Subcutaneous abdominal adipose tissue (tissue), 5 donors: Measurements from ENCODE around the gene SPP2.

Experiments used
- H3K27ac ChIP-seq: one replicate; pipeline ENCODE4 v1.7.0; 2013; ENCODE audit warnings: low read depth, mild to moderate bottlenecking, inconsistent platforms, low read length, moderate library complexity
- H3K27me3 ChIP-seq, 5 donors: one replicate each; pipeline ENCODE4 v1.7.0; 2013; ENCODE audit warnings: low read length in 5 of 5, inconsistent platforms in 1 of 5; ENCODE audit not compliant: control insufficient read depth in 5 of 5, insufficient read depth in 4 of 5
- H3K36me3 ChIP-seq, 5 donors: one replicate each; pipeline ENCODE4 v1.7.0; 2013; ENCODE audit warnings: low read length in 5 of 5; ENCODE audit not compliant: control insufficient read depth in 5 of 5, insufficient read depth in 5 of 5
- H3K4me1 ChIP-seq, 5 donors: one replicate each; pipeline ENCODE4 v1.7.0; 2013; ENCODE audit warnings: low read length in 5 of 5, mild to moderate bottlenecking in 3 of 5, moderate library complexity in 1 of 5; ENCODE audit not compliant: control insufficient read depth in 5 of 5, insufficient read depth in 5 of 5
- H3K4me3 ChIP-seq, 5 donors: one replicate each; pipeline ENCODE4 v1.7.0; 2013; ENCODE audit warnings: low read length in 5 of 5, low read depth in 1 of 5
- H3K9ac ChIP-seq, 5 donors: one replicate each; pipeline ENCODE4 v1.7.0; 2013; ENCODE audit warnings: low read length in 5 of 5, mild to moderate bottlenecking in 4 of 5, moderate library complexity in 3 of 5
- H3K9me3 ChIP-seq, 5 donors: one replicate each; pipeline ENCODE4 v1.7.0; 2013; ENCODE audit warnings: low read length in 5 of 5; ENCODE audit not compliant: control insufficient read depth in 5 of 5
- donor health status: healthy.
- donor health status: healthy.
- donor health status: healthy.
- donor health status: healthy.
- donor health status: healthy.

The SPP2 gene

GRCh38 chr2:234081970-234082822, 31.7 kb downstream of the SPP2 start:
- H3K36me3 ChIP-seq = no peaks in the 10 kb centered on the region
- no peak overlapping the region for H3K9ac ChIP-seq
- no peaks in the 10 kb centered on the region for H3K4me1 ChIP-seq
- H3K27ac ChIP-seq = no peak overlapping the region
- no peaks in the 10 kb centered on the region for H3K9me3 ChIP-seq
- no peak overlapping the region for H3K4me3 ChIP-seq
- H3K27me3 ChIP-seq = peaks cover 0 to 12% (median 7%) of the 10 kb centered on the region in 5 donors

DNA sequence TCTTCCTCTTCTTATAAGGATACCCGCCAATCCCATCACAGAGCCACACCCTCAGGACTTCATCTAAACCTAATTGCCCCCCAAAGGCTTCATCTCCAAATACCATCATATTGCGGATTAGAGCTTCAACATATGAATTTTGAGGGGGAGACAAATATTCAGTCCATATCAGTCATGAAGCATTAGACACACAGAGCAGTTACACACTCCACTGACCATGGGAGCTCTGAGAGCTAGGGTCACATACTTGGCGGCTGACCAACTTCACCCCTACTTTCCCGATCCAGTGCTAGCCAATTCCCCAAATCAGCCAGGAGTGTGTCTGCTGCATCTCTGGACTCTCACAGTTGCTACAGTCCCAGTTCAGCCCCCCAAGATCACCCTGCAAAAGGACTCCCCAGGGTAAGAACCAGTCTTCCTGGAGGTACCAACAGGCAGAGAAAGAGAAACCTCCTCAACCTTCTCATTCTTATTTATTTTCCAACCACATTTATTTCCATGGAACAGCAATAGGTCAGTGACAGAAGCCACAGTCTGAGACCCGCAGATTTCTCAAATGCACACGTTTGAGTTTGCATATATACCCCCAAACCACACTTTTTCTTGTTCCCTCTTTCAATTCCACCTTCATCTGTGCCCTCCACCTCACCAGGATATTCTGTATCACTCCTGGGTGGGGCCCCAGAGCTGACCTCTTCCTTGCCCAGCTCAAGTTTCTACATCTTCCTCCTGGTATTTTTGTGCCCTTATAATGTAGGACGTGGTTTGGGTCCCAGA, 33.3 kb downstream of the SPP2 start:
- H3K36me3 ChIP-seq = no peaks in the 10 kb centered on the region
- no peak overlapping the region for H3K27ac ChIP-seq
- H3K9ac ChIP-seq = no peak overlapping the region
- no peak overlapping the region for H3K4me3 ChIP-seq
- H3K4me1 ChIP-seq = no peaks in the 10 kb centered on the region
- H3K9me3 ChIP-seq = peaks cover 0 to 6% (median 2%) of the 10 kb centered on the region in 5 donors
- H3K27me3 ChIP-seq = peaks cover 0 to 12% (median 7%) of the 10 kb centered on the region in 5 donors

DNA sequence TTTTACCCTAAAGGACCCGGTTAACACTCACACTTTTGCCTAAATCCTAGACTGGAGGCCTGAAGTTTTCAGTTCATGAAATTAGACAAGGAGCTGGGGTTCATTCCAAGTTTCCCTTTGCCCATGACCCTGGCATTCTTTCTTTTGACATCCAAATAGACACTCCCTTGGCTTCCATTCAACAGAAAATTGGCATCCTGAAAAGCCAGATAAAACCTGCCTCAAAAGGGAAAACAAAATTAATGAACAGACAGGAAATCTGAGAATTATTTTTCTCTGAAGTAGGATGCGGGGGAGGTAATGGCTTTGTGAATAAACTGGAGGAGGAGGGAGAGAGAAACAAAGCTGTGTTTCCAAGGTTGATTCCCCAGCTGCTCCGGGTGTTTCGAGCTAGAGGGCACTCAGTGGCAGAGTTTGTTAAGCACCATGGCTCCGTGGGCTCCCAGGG, 41.0 kb downstream of the SPP2 start:
- no peak overlapping the region for H3K9ac ChIP-seq
- no peak overlapping the region for H3K4me3 ChIP-seq
- H3K27me3 ChIP-seq = peaks cover 0 to 9% (median 4%) of the 10 kb centered on the region in 5 donors
- peaks cover 0 to 10% (median 3%) of the 10 kb centered on the region in 5 donors for H3K9me3 ChIP-seq
- no peaks in the 10 kb centered on the region for H3K36me3 ChIP-seq
- peaks cover 0 to 4% (median 0%) of the 10 kb centered on the region in 5 donors for H3K4me1 ChIP-seq
- no peak overlapping the region for H3K27ac ChIP-seq

GRCh38 chr2:234091883-234092282, 41.4 kb downstream of the SPP2 start:
- Histone ChIP-seq H3K27me3 (peaks cover 0 to 9% (median 4%) of the 10 kb centered on the region in 5 donors), H3K36me3 (no peaks in the 10 kb centered on the region), H3K9me3 (peaks cover 0 to 10% (median 3%) of the 10 kb centered on the region in 5 donors), H3K4me1 (peaks cover 0 to 4% (median 0%) of the 10 kb centered on the region in 5 donors), H3K27ac (no peak overlapping the region), H3K9ac (no peak overlapping the region), H3K4me3 (no peak overlapping the region)

GRCh38 chr2:234092344-234092743, 41.8 kb downstream of the SPP2 start:
- Histone ChIP-seq H3K27me3 (peaks cover 0 to 12% (median 4%) of the 10 kb centered on the region in 5 donors), H3K27ac (no peak overlapping the region), H3K36me3 (no peaks in the 10 kb centered on the region), H3K4me3 (no peak overlapping the region), H3K9ac (no peak overlapping the region), H3K9me3 (peaks cover 0 to 10% (median 3%) of the 10 kb centered on the region in 5 donors), H3K4me1 (peaks cover 0 to 4% (median 0%) of the 10 kb centered on the region in 5 donors)

GRCh38 chr2:234095301-234095700, 44.8 kb downstream of the SPP2 start:
- Histone ChIP-seq H3K36me3 (no peaks in the 10 kb centered on the region), H3K9ac (no peak overlapping the region), H3K27ac (no peak overlapping the region), H3K27me3 (peaks cover 0 to 12% (median 5%) of the 10 kb centered on the region in 5 donors), H3K4me1 (peaks cover 0 to 4% (median 0%) of the 10 kb centered on the region in 5 donors), H3K4me3 (no peak overlapping the region), H3K9me3 (peaks cover 0 to 2% (median 0%) of the 10 kb centered on the region in 5 donors)

DNA sequence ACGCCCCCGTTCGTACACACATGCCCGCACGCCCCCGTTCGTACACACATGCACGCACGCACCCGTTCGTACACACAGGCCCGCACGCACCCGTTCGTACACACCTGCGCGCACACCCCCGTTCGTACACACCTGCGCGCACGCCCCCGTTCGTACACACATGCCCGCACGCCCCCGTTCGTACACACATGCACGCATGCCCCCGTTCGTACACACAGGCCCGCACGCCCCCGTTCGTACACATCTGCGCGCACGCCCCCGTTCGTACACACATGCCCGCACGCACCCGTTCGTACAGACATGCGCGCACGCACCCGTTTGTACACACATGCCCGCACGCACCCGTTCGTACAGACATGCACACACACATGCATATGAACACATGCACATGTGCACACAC, 45.7 kb downstream of the SPP2 start:
- Histone ChIP-seq H3K36me3 (no peaks in the 10 kb centered on the region), H3K4me1 (peaks cover 0 to 4% (median 0%) of the 10 kb centered on the region in 5 donors)

DNA sequence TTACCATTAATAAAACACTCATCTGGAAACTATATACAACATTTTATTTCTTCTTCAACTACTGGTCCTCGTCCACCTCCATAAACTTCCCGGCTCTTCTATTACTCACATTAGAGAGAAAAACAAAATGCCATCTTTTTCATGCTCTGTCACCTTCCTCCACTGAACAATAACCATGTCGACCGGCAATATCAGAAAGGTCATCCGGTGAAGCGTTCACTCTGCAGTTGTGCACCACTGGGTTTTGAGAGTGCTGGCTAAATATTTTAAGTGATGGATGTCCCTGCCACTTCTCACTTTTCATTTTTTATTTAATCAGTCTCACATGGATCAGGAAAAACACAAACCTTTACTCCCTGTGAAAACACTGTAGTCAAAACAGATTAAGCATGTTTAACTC, 48.2 kb downstream of the SPP2 start:
- H3K27ac ChIP-seq = no peak overlapping the region

More for the DNA sequence above, 45.7 kb downstream of the SPP2 start:
- Histone ChIP-seq H3K27me3 (peaks cover 0 to 12% (median 4%) of the 10 kb centered on the region in 5 donors), H3K9me3 (peaks cover 0 to 2% (median 0%) of the 10 kb centered on the region in 5 donors), H3K27ac (no peak overlapping the region), H3K4me3 (no peak overlapping the region), H3K9ac (no peak overlapping the region)

DNA sequence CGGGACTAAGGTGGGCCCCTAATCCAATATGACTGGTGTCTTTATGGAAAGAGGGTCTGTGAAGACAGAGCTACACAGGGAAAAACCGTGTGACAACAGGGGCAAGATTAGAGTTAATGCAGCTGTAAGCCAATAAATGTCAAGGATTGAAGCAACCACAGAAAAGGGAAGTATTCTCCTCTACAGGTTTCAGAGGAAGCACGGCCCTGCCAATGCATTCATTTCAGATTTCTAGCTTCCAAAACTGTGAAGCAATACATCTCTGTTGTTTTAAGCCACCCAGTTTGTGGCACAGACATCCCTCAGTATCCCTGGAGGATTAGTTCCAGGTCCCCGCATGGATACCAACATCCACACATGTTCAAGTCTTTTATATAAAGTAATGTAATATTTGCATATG, 48.8 kb downstream of the SPP2 start:
- no peaks in the 10 kb centered on the region for H3K4me1 ChIP-seq
- no peaks in the 10 kb centered on the region for H3K36me3 ChIP-seq
- no peak overlapping the region for H3K4me3 ChIP-seq
- H3K9me3 ChIP-seq = peaks cover 0 to 2% (median 0%) of the 10 kb centered on the region in 5 donors
- no peak overlapping the region for H3K27ac ChIP-seq
- H3K27me3 ChIP-seq = peaks cover 0 to 5% (median 0%) of the 10 kb centered on the region in 5 donors
- H3K9ac ChIP-seq = no peak overlapping the region

More for the DNA sequence above, 48.2 kb downstream of the SPP2 start:
- H3K36me3 ChIP-seq = no peaks in the 10 kb centered on the region
- no peaks in the 10 kb centered on the region for H3K4me1 ChIP-seq
- no peak overlapping the region for H3K4me3 ChIP-seq
- H3K9ac ChIP-seq = no peak overlapping the region
- peaks cover 0 to 2% (median 0%) of the 10 kb centered on the region in 5 donors for H3K9me3 ChIP-seq
- H3K27me3 ChIP-seq = peaks cover 0 to 9% (median 0%) of the 10 kb centered on the region in 5 donors
